Astrocyte (in vitro differentiated cells and primary cell): ENCODE results near the gene CFTR.

ENCODE experiments used
- CTCF ChIP-seq: IDR thresholded peaks from 2 replicates; pipeline ENCODE4 v1.5.1; 2011; ENCODE audit warnings: low read depth, mild to moderate bottlenecking, inconsistent platforms, low read length, moderate library complexity; ENCODE audit not compliant: insufficient read depth
- EZH2 ChIP-seq: IDR thresholded peaks from 2 replicates; pipeline ENCODE4 v1.6.1; 2012; ENCODE audit warnings: mild to moderate bottlenecking, low read length, inconsistent platforms; ENCODE audit not compliant: insufficient read depth

GRCh38 chr7:117472335-117472734 is 7.5 kb upstream of the CFTR start:
- no peak for TF ChIP-seq EZH2
- TF ChIP-seq CTCF: no peak
